ENCODE results near the gene ARL8B. TPM values are rescaled to one million over a fixed set of nuclear protein-coding genes. Genes with fewer than 3 reads are reported as not detected.

The ARL8B gene
- total RNA-seq, 1 experiment from 2014 or later: 28.3 TPM

GRCh38 chr3:5214352-5214751, 92.3 kb downstream of the ARL8B start:
- Mint-ChIP-seq H3K36me3 (peaks cover 67% of the 10 kb centered on the region), H3K27ac (0 out of 2 replicates have a peak overlapping the region, but pooled peaks have one; percentile 80), H3K4me1 (peaks cover 65% of the 10 kb centered on the region), H3K4me3 (no peak overlapping the region), H3K9me3 (no peaks in the 10 kb centered on the region), H3K27me3 (ENCODE audit: low read depth) (no peaks in the 10 kb centered on the region)
- ChIA-PET POLR2A (no interaction called here), CTCF (no interaction called here)
- TF ChIP-seq, protein P1, sequence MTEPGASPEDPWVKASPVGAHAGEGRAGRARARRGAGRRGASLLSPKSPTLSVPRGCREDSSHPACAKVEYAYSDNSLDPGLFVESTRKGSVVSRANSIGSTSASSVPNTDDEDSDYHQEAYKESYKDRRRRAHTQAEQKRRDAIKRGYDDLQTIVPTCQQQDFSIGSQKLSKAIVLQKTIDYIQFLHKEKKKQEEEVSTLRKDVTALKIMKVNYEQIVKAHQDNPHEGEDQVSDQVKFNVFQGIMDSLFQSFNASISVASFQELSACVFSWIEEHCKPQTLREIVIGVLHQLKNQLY (CRISPR knock-in tag; IDR thresholded peaks at IDR 0.05): no peak
- TF ChIP-seq USF2 (CRISPR knock-in tag; IDR thresholded peaks at IDR 0.05) (no peak), ZNF219 (CRISPR knock-in tag; IDR thresholded peaks at IDR 0.05; ENCODE audit: borderline replicate concordance) (no peak)
- no peak for ATAC-seq
- DNase-seq (ENCODE audit: low spot score): no peak

DNA sequence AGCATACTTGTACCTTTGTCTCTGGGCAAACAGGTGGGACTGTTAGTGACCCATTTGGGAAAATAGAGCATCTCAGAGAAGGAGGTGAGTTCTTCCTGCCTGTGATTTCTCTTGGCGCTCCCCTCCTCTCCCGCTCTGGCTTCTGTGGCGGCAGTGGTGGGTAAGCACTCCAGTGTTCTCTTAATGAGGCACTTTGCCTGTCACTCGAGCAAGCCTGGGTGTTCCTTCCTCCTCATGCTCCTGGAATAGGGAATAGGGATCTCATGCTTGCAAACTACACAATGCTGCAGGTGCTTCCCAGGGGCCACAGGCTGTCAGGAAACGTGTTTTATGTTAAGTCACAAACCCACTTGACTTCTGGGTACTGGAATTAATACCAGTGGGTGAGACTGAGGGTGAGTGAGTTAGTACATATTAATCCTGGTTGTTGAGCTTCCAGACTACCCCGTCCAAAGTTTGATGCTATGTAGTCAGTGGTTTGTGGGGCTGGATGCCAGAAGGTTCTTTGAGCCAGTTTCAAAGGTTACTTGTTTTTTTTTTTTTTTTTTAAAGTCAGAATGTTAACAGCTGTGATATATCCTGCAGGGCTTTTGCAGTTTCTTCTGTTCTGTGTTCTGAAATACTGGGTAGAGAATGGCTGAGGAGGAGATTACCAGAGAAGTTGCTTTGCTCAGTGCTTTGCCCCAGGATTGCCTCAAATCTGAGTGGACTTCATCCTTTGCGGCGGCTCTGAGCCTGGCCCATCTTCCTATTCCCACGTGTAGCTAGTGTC, 95.9 kb downstream of the ARL8B start:
- ATAC-seq: no peak
- Mint-ChIP-seq H3K9me3 (no peaks in the 10 kb centered on the region), H3K27ac (peak overlapping the region; percentile 72), H3K27me3 (ENCODE audit: low read depth) (no peaks in the 10 kb centered on the region), H3K4me3 (no peak overlapping the region), H3K4me1 (peaks cover 77% of the 10 kb centered on the region), H3K36me3 (peaks cover 37% of the 10 kb centered on the region)
- POLR2A ChIA-PET: no interaction called here
- no peak for DNase-seq (ENCODE audit: low spot score)
- CTCF ChIA-PET: interaction anchor here (1.4 to 2.7 kb wide), 2 partner anchors 14 to 506 kb away, joined by 4 to 15 read pairs; no protein-coding TSS in a partner anchor
- TF ChIP-seq, protein P1 (CRISPR knock-in tag; IDR thresholded peaks at IDR 0.05): no peak
- TF ChIP-seq SMAD3 (CRISPR knock-in tag; IDR thresholded peaks at IDR 0.05; ENCODE audit: borderline replicate concordance) (no peak), NFYB (CRISPR knock-in tag; conservative IDR thresholded peaks at IDR 0.05; ENCODE audit: low read depth) (no peak), GTF2I (CRISPR knock-in tag; conservative IDR thresholded peaks at IDR 0.05) (no peak), CBFB (CRISPR knock-in tag; IDR thresholded peaks at IDR 0.05; ENCODE audit: low read depth) (no peak), IRF2 (CRISPR knock-in tag; IDR thresholded peaks at IDR 0.05; ENCODE audit: borderline replicate concordance, low read depth) (no peak), ZNF219 (CRISPR knock-in tag; IDR thresholded peaks at IDR 0.05; ENCODE audit: borderline replicate concordance) (no peak), SP1 (CRISPR knock-in tag; conservative IDR thresholded peaks at IDR 0.05) (no peak), AR (CRISPR knock-in tag; IDR thresholded peaks at IDR 0.05) (no peak), ZNF317 (CRISPR knock-in tag; IDR thresholded peaks at IDR 0.05; ENCODE audit: borderline replicate concordance, low read depth) (no peak), ELF4 (CRISPR knock-in tag; IDR thresholded peaks at IDR 0.05; ENCODE audit: low read depth) (no peak)
- TF ChIP-seq, protein P2, sequence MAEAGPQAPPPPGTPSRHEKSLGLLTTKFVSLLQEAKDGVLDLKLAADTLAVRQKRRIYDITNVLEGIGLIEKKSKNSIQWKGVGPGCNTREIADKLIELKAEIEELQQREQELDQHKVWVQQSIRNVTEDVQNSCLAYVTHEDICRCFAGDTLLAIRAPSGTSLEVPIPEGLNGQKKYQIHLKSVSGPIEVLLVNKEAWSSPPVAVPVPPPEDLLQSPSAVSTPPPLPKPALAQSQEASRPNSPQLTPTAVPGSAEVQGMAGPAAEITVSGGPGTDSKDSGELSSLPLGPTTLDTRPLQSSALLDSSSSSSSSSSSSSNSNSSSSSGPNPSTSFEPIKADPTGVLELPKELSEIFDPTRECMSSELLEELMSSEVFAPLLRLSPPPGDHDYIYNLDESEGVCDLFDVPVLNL (CRISPR knock-in tag; IDR thresholded peaks at IDR 0.05; ENCODE audit: borderline replicate concordance, low read depth): no peak
- TF ChIP-seq, protein P3, sequence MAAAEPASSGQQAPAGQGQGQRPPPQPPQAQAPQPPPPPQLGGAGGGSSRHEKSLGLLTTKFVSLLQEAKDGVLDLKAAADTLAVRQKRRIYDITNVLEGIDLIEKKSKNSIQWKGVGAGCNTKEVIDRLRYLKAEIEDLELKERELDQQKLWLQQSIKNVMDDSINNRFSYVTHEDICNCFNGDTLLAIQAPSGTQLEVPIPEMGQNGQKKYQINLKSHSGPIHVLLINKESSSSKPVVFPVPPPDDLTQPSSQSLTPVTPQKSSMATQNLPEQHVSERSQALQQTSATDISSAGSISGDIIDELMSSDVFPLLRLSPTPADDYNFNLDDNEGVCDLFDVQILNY (CRISPR knock-in tag; IDR thresholded peaks at IDR 0.05): no peak
- TF ChIP-seq, protein P4, sequence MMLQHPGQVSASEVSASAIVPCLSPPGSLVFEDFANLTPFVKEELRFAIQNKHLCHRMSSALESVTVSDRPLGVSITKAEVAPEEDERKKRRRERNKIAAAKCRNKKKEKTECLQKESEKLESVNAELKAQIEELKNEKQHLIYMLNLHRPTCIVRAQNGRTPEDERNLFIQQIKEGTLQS (CRISPR knock-in tag; conservative IDR thresholded peaks at IDR 0.05): no peak
- TF ChIP-seq, protein P5, sequence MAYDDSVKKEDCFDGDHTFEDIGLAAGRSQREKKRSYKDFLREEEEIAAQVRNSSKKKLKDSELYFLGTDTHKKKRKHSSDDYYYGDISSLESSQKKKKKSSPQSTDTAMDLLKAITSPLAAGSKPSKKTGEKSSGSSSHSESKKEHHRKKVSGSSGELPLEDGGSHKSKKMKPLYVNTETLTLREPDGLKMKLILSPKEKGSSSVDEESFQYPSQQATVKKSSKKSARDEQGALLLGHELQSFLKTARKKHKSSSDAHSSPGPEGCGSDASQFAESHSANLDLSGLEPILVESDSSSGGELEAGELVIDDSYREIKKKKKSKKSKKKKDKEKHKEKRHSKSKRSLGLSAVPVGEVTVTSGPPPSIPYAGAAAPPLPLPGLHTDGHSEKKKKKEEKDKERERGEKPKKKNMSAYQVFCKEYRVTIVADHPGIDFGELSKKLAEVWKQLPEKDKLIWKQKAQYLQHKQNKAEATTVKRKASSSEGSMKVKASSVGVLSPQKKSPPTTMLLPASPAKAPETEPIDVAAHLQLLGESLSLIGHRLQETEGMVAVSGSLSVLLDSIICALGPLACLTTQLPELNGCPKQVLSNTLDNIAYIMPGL (CRISPR knock-in tag; IDR thresholded peaks at IDR 0.05): no peak
- TF ChIP-seq, protein P6, sequence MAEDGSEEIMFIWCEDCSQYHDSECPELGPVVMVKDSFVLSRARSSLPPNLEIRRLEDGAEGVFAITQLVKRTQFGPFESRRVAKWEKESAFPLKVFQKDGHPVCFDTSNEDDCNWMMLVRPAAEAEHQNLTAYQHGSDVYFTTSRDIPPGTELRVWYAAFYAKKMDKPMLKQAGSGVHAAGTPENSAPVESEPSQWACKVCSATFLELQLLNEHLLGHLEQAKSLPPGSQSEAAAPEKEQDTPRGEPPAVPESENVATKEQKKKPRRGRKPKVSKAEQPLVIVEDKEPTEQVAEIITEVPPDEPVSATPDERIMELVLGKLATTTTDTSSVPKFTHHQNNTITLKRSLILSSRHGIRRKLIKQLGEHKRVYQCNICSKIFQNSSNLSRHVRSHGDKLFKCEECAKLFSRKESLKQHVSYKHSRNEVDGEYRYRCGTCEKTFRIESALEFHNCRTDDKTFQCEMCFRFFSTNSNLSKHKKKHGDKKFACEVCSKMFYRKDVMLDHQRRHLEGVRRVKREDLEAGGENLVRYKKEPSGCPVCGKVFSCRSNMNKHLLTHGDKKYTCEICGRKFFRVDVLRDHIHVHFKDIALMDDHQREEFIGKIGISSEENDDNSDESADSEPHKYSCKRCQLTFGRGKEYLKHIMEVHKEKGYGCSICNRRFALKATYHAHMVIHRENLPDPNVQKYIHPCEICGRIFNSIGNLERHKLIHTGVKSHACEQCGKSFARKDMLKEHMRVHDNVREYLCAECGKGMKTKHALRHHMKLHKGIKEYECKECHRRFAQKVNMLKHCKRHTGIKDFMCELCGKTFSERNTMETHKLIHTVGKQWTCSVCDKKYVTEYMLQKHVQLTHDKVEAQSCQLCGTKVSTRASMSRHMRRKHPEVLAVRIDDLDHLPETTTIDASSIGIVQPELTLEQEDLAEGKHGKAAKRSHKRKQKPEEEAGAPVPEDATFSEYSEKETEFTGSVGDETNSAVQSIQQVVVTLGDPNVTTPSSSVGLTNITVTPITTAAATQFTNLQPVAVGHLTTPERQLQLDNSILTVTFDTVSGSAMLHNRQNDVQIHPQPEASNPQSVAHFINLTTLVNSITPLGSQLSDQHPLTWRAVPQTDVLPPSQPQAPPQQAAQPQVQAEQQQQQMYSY (CRISPR knock-in tag; IDR thresholded peaks at IDR 0.05): no peak
